K562 (cell line): ENCODE measurements around the gene NOC4L. TPM values are rescaled to one million over a fixed set of nuclear protein-coding genes. Genes with fewer than 3 reads are reported as not detected.

ENCODE experiments used
- ATAC-seq: fragments of 200-7000 bp; cut with Tn5 transposase; 3 replicates; pipeline ENCODE4 v1.9.1; 2020; ENCODE audit warnings: moderate library complexity
- BruUV-seq: library from RNA; stranded (reverse); fragments of 400-500 nt; replicated peaks from 2 replicates; lab custom pipeline; 2021; lab: Mats Ljungman, UMichigan
- CTCF ChIA-PET: fragments of 300-600 bp; formaldehyde crosslinking; extraction: SDS; loops from one replicate; lab custom pipeline; 2021; ENCODE audit warnings: low intra/inter-chr PET ratio; lab: Yijun Ruan, JAX
- POLR2A ChIA-PET: fragments of 300-600, 350-650 bp; sonication (Branson Sonifier 250); formaldehyde crosslinking; extraction: SDS; loops from one replicate; lab custom pipeline; 2021; ENCODE audit warnings: antibody characterized with exemption, inconsistent platforms; lab: Yijun Ruan, JAX
- DNase-seq, 4 experiments: peaks; one replicate each; pipeline versions ENCODE4 v3.0.0 to v3.0.0-alpha.2; 2011 to 2018; ENCODE audit warnings: low spot score in 3 of 4, mixed read lengths in 3 of 4; ENCODE audit errors: extremely low read depth in 1 of 4
- FAIRE-seq: peaks from 2 replicates; lab custom pipeline; 2011; peaks lifted over from hg19 to GRCh38; lab: Jason Lieb, UNC
- H2AFZ ChIP-seq: 2 replicates; pipeline ENCODE4 v1.6.0; 2011; ENCODE audit warnings: low read depth, low read length, control low read depth, inconsistent platforms
- H3K27ac ChIP-seq: fragments of 200-600 bp; 3 replicates; pipeline ENCODE4 v1.8.0; 2011; ENCODE audit warnings: low read depth, mild to moderate bottlenecking, control low read depth, inconsistent platforms, low read length, moderate library complexity, mixed read lengths; ENCODE audit errors: extremely low read depth
- H3K27me3 ChIP-seq, 2 experiments: fragments of 300-600 bp in 1 of 2; 2 replicates in 1 of 2; 3 replicates in 1 of 2; pipeline versions ENCODE4 v1.6.0 to v1.8.0; 2011; ENCODE audit warnings: inconsistent platforms in 2 of 2, low read length in 2 of 2, mild to moderate bottlenecking in 1 of 2, mixed read lengths in 1 of 2, moderate library complexity in 1 of 2; ENCODE audit not compliant: control insufficient read depth in 2 of 2, insufficient read depth in 2 of 2
- H3K36me3 ChIP-seq: fragments of 300-600 bp; 3 replicates; pipeline ENCODE4 v1.8.0; 2011; ENCODE audit warnings: mild to moderate bottlenecking, low read length, inconsistent platforms; ENCODE audit not compliant: control insufficient read depth, insufficient read depth
- H3K4me1 ChIP-seq, 2 experiments: fragments of 200-600 bp in 1 of 2; replicated peaks in 1 of 2; 2 replicates in 1 of 2; 3 replicates in 1 of 2; pipeline versions ENCODE4 v1.5.1 to v1.8.0; 2011; ENCODE audit warnings: inconsistent platforms in 2 of 2, low read length in 2 of 2, mild to moderate bottlenecking in 1 of 2, mixed read lengths in 1 of 2, moderate library complexity in 1 of 2; ENCODE audit not compliant: control insufficient read depth in 2 of 2, insufficient read depth in 2 of 2
- H3K4me2 ChIP-seq: 2 replicates; pipeline ENCODE4 v1.6.1; 2011; ENCODE audit warnings: low read length, control low read depth, inconsistent platforms, mixed read lengths; ENCODE audit not compliant: insufficient read depth
- H3K4me3 ChIP-seq: fragments of 200-600 bp; sonication (generic), shearing (Covaris generic); 2 replicates; pipeline ENCODE4 v1.5.1; 2016; ENCODE audit warnings: control low read depth, inconsistent platforms
- H3K79me2 ChIP-seq: fragments of 200-600 bp; 3 replicates; pipeline ENCODE4 v1.8.0; 2011; ENCODE audit warnings: low read length, inconsistent platforms; ENCODE audit not compliant: control insufficient read depth, insufficient read depth
- H3K9ac ChIP-seq, 2 experiments: 2 replicates each; pipeline versions ENCODE4 v1.6.0 to v1.6.1; 2011; ENCODE audit warnings: low read depth in 2 of 2, low read length in 2 of 2, control low read depth in 1 of 2, inconsistent platforms in 1 of 2, mild to moderate bottlenecking in 1 of 2, mixed read lengths in 1 of 2; ENCODE audit not compliant: insufficient read depth in 1 of 2
- H3K9me1 ChIP-seq: one replicate; pipeline ENCODE4 v1.6.0; 2011; ENCODE audit warnings: inconsistent platforms, mild to moderate bottlenecking, low read length, moderate library complexity; ENCODE audit not compliant: control insufficient read depth, insufficient read depth
- H3K9me3 ChIP-seq: replicated peaks from 2 replicates; pipeline ENCODE4 v1.5.1; 2011; ENCODE audit warnings: low read depth, low read length, inconsistent platforms; ENCODE audit not compliant: control insufficient read depth, insufficient read depth
- H4K20me1 ChIP-seq: replicated peaks from 2 replicates; pipeline ENCODE4 v1.6.1; 2011; ENCODE audit warnings: low read length, inconsistent platforms, mixed read lengths; ENCODE audit not compliant: control insufficient read depth, insufficient read depth
- FOXM1 ChIP-seq, 2 experiments: fragments of 450-650 bp in 1 of 2; sonication (generic) in 1 of 2; formaldehyde crosslinking in 1 of 2; IDR thresholded peaks; 2 replicates each; pipeline versions ENCODE4 v1.6.1 to v1.9.0; 2017 to 2022; ENCODE audit warnings: low read depth in 2 of 2, mild to moderate bottlenecking in 2 of 2, missing genetic modification reagents in 1 of 2, moderate library complexity in 1 of 2
- WGBS: fragments of 100-300 bp; shearing (Covaris generic); methylation state at CpG from one replicate; pipeline ENCODE4 v1.1.6; 2016; ENCODE audit warnings: low coverage, mixed read lengths; ENCODE audit not compliant: insufficient coverage; ENCODE audit errors: missing lambda C conversion rate; 5-methylcytosine and 5-hydroxymethylcytosine counted together
- in situ Hi-C: fragments of 300-500 bp; cut with MboI; formaldehyde crosslinking; loops from 4 replicates; pipeline ENCODE4 v1.15.0; 2018; ENCODE audit warnings: inconsistent platforms, mixed read lengths
- intact Hi-C: fragments of 100-400 bp; cut with micrococcal nuclease; formaldehyde crosslinking; loops from 2 replicates; pipeline ENCODE4 v1.14.2; 2022
- polyA plus RNA-seq, 8 experiments: library from polyadenylated mRNA; depleted of rRNA in 4 of 8; stranded (reverse) in 5 of 8; unstranded in 3 of 8; fragments of >200 nt; fragmentation: Nextera tagmentation in 2 of 8; fragmentation: Illumina TruSeq in 1 of 8; extraction: Ambion mirVana in 2 of 8; extraction: Trizol in 1 of 8; gene quantifications; 2 replicates each; pipeline versions ENCODE4 v1.2.1 to v1.2.3, GENCODE V29; 2011 to 2014; ENCODE audit warnings: inconsistent platforms in 1 of 8, missing spikeins in 1 of 8
- total RNA-seq, 7 experiments: library from RNA; depleted of rRNA in 6 of 7; stranded (reverse); fragments of >200 nt in 6 of 7; fragmentation: Illumina TruSeq in 2 of 7; extraction: Trizol in 2 of 7; gene quantifications; 2 replicates each; pipeline versions ENCODE4 v1.2.1 to v1.2.3, GENCODE V29; 2011 to 2021; ENCODE audit warnings: low replicate concordance in 1 of 7
- TF ChIP-seq, protein P1 (sequence below): sonication (generic); formaldehyde crosslinking; IDR thresholded peaks from 2 replicates; pipeline ENCODE4 v1.8.1; 2023; ENCODE audit warnings: mild to moderate bottlenecking, missing genetic modification reagents

Gene NOC4L
- total and polyA plus RNA-seq, 9 of the 15 experiments (the other 6 are each of a cell fraction or from before 2014, with no cell fraction given) = 1.3 to 77.0 (median 20.0) TPM

DNA sequence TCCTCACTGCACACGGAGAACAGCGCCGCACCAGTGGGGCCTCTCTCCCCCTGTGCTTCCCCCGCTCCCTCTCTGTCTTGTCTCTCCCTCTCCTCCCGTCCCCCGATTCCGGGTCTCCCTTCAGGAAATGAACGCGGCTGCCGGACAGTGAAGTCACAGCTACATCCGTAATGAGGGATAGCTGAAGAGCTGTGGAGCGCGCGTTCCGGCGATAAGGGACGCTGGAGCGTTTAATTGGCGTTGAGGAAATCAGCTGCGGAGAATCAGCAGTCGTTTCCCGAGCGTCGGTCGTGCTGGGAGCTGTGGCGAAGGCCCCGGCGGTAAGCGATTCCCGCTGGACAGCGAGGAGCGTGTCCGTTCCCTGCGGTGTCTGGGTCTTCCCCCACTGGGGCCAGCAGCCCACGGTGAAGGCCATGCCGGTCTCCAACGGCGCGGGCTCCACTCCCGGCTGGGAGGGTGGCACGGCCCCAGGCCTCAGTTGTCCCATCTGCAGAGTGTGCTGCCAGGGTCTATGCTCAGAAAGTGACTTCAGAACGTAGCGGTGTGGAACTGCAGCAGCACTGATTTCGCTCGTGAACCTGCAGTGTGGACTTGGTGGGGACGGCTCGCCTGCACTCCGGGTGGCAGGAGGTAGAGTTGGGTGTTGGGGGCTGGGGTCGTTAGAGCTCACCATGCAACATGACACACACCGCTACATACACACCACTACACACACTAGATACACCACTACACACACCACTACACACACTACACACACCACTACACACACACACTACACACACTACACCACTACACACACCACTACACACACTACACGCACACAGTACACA is 10.9 kb downstream of the NOC4L start:
- Histone ChIP-seq H3K36me3 (peaks cover 48% of the 10 kb centered on the region), H3K9me3 (peaks cover 23% of the 10 kb centered on the region), H3K4me3 (no peak overlapping the region), H3K9ac (no peak overlapping the region), H3K27me3 (no peaks in the 10 kb centered on the region; a peak in 1 of 5 replicates), H3K9me1 (no peaks in the 10 kb centered on the region), H3K27ac (no peak overlapping the region), H4K20me1 (no peaks in the 10 kb centered on the region; the same call in 1 of the 2 replicates), H3K79me2 (no peaks in the 10 kb centered on the region), H3K4me1 (peaks cover 0 to 40% of the 10 kb centered on the region in 2 experiments; a peak in 2 of 5 replicates), H3K4me2 (no peak overlapping the region), H2AFZ (no peak overlapping the region)
- POLR2A ChIA-PET = interaction anchor here (0.7 kb wide), 1 partner anchor 979 kb away, joined by 4 read pairs; no protein-coding TSS in a partner anchor
- FAIRE-seq (no peak), ATAC-seq (no peak), DNase-seq (no peak)
- BruUV-seq = no TSS peak
- CTCF ChIA-PET = no interaction called here
- in situ Hi-C loops (no loop called here), intact Hi-C loops (loop anchor here (10.0 kb wide), 2 partner anchors 60 to 260 kb away; no protein-coding TSS in a partner anchor)
- WGBS = 94% methylated on average over 29 of the region's 51 CpGs
- TF ChIP-seq, protein P1, sequence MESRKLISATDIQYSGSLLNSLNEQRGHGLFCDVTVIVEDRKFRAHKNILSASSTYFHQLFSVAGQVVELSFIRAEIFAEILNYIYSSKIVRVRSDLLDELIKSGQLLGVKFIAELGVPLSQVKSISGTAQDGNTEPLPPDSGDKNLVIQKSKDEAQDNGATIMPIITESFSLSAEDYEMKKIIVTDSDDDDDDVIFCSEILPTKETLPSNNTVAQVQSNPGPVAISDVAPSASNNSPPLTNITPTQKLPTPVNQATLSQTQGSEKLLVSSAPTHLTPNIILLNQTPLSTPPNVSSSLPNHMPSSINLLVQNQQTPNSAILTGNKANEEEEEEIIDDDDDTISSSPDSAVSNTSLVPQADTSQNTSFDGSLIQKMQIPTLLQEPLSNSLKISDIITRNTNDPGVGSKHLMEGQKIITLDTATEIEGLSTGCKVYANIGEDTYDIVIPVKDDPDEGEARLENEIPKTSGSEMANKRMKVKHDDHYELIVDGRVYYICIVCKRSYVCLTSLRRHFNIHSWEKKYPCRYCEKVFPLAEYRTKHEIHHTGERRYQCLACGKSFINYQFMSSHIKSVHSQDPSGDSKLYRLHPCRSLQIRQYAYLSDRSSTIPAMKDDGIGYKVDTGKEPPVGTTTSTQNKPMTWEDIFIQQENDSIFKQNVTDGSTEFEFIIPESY (CRISPR knock-in tag) = peak; percentile 92
- TF ChIP-seq FOXM1 (IDR thresholded peaks at IDR 0.05; ENCODE audit: low read depth) (no peak), FOXM1 (CRISPR knock-in tag; IDR thresholded peaks at IDR 0.05; ENCODE audit: low read depth) (no peak)
